ENCODE results near the gene CCDC90B. TPM values are rescaled to one million over a fixed set of nuclear protein-coding genes. Genes with fewer than 3 reads are reported as not detected.

CCDC90B gene
- total RNA-seq, 1 experiment from 2014 or later: 35.9 TPM

- Mint-ChIP-seq H3K4me3 (peak overlapping the region in 1 of 2 experiments; percentile 29; a peak in 1 of 5 replicates), H3K36me3 (ENCODE audit: insufficient read depth in 1 of 3, low read depth in 3 of 3) (no peaks in the 10 kb centered on the region; a peak in 1 of 7 replicates), H3K9me3 (no peaks in the 10 kb centered on the region), H3K27ac (no peak overlapping the region), H3K27me3 (ENCODE audit: low read depth) (no peaks in the 10 kb centered on the region; the same call in 1 of the 2 replicates), H3K4me1 (peaks cover 16% of the 10 kb centered on the region in 2 experiments)
- no peak overlapping the region for H2BK5ac ChIP-seq (ENCODE audit: insufficient read length, low read length)
- no peak overlapping the region for H2BK120ac ChIP-seq (ENCODE audit: low read depth, low read length, poor library complexity, severe bottlenecking)
- TF ChIP-seq, protein P1, sequence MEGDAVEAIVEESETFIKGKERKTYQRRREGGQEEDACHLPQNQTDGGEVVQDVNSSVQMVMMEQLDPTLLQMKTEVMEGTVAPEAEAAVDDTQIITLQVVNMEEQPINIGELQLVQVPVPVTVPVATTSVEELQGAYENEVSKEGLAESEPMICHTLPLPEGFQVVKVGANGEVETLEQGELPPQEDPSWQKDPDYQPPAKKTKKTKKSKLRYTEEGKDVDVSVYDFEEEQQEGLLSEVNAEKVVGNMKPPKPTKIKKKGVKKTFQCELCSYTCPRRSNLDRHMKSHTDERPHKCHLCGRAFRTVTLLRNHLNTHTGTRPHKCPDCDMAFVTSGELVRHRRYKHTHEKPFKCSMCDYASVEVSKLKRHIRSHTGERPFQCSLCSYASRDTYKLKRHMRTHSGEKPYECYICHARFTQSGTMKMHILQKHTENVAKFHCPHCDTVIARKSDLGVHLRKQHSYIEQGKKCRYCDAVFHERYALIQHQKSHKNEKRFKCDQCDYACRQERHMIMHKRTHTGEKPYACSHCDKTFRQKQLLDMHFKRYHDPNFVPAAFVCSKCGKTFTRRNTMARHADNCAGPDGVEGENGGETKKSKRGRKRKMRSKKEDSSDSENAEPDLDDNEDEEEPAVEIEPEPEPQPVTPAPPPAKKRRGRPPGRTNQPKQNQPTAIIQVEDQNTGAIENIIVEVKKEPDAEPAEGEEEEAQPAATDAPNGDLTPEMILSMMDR (conservative IDR thresholded peaks at IDR 0.05): peak; percentile 78
- no peak overlapping the region for H3K27ac ChIP-seq (ENCODE audit: insufficient read length, low read depth, low read length)
- no peak overlapping the region for H3K14ac ChIP-seq (ENCODE audit: insufficient read depth, low read length)
- no peaks in the 10 kb centered on the region for H4K20me1 ChIP-seq (ENCODE audit: control insufficient read depth, insufficient read depth, insufficient read length)
- H3K56ac ChIP-seq (ENCODE audit: insufficient read length, low read depth, low read length): no peak overlapping the region
- H2AFZ ChIP-seq (ENCODE audit: low read length): peak overlapping the region; percentile 97
- H2BK12ac ChIP-seq (ENCODE audit: insufficient read length, low read depth, low read length): no peak overlapping the region
- no peak overlapping the region for H2AK5ac ChIP-seq (ENCODE audit: insufficient read length, low read length)
- no peak overlapping the region for H3K9ac ChIP-seq (ENCODE audit: extremely low read depth, insufficient read length, low read length)
- no peak overlapping the region for H2BK20ac ChIP-seq (ENCODE audit: low read depth, low read length, poor library complexity, severe bottlenecking)
- H3K23ac ChIP-seq (ENCODE audit: insufficient read length, low read depth, low read length): no peak overlapping the region
- no peaks in the 10 kb centered on the region for H3K79me1 ChIP-seq (ENCODE audit: insufficient read depth, low read depth, low read length, poor library complexity, severe bottlenecking)
- H3T11ph ChIP-seq (ENCODE audit: low read length): no peak overlapping the region
- H3K4ac ChIP-seq (ENCODE audit: low read depth, low read length): no peak overlapping the region
- no peak overlapping the region for H4K91ac ChIP-seq (ENCODE audit: insufficient read length, low read depth, low read length)
- no peak overlapping the region for H2BK15ac ChIP-seq (ENCODE audit: low read depth, low read length)
- no peaks in the 10 kb centered on the region for H3K27me3 ChIP-seq (ENCODE audit: insufficient read depth, low read length)
- H4K8ac ChIP-seq (replicated peaks; ENCODE audit: insufficient read length, low read depth, low read length): no peak overlapping the region
- H3K9me3 ChIP-seq (ENCODE audit: control insufficient read depth, low read depth, low read length): no peaks in the 10 kb centered on the region
- H3K18ac ChIP-seq (ENCODE audit: insufficient read length, low read depth, low read length): no peak overlapping the region
- WGBS (ENCODE audit: extremely low coverage, insufficient read length, low lambda C conversion rate): no CpG with 5 or more reads among the region's 7 CpGs
- DNase-seq: peak; percentile 43
- peak overlapping the region; percentile 24 for H3K4me2 ChIP-seq (ENCODE audit: insufficient read depth, insufficient read length, low read length)
- no peak overlapping the region for H4K5ac ChIP-seq (ENCODE audit: insufficient read length, low read depth, low read length)
- no peaks in the 10 kb centered on the region for H3K23me2 ChIP-seq (ENCODE audit: insufficient read length, low read depth, low read length, poor library complexity, severe bottlenecking)
- H3K79me2 ChIP-seq (ENCODE audit: insufficient read depth, low read length): no peaks in the 10 kb centered on the region
- 0 out of 2 replicates have a peak, but pooled peaks cover 2% of the 10 kb centered on the region for H3K4me1 ChIP-seq (ENCODE audit: insufficient read depth, low read length)
Observed at GRCh38 chr11:83292709-83293456, 6.7 kb upstream of the CCDC90B start.
